Measurements from ENCODE around the gene TMEM243.

Gene TMEM243

GRCh38 chr7:87231711-87232110 is 12.2 kb upstream of the TMEM243 start:
- H3K4me3 ChIP-seq (ENCODE audit: low read depth, low read length) = no peak overlapping the region
- TF ChIP-seq CTCF (IDR thresholded peaks at IDR 0.05; ENCODE audit: insufficient read depth, low read depth, low read length, missing control alignments) = no peak
- no peak for DNase-seq (ENCODE audit: low read depth)

- no peak for TF ChIP-seq CTCF (IDR thresholded peaks at IDR 0.05; ENCODE audit: insufficient read depth, low read depth, low read length, missing control alignments)
- no peak overlapping the region for H3K4me3 ChIP-seq (ENCODE audit: low read depth, low read length)
- DNase-seq (ENCODE audit: low read depth) = no peak
Measured at GRCh38 chr7:87231258-87231657, 11.7 kb upstream of the TMEM243 start.

- TF ChIP-seq CTCF (IDR thresholded peaks at IDR 0.05; ENCODE audit: insufficient read depth, low read depth, low read length, missing control alignments) = no peak
- H3K4me3 ChIP-seq (ENCODE audit: low read depth, low read length) = no peak overlapping the region
- DNase-seq (ENCODE audit: low read depth) = no peak
Measured at GRCh38 chr7:87226495-87226894, 7.0 kb upstream of the TMEM243 start.

GRCh38 chr7:87225696-87226095 is 6.2 kb upstream of the TMEM243 start:
- no peak for DNase-seq (ENCODE audit: low read depth)
- TF ChIP-seq CTCF (IDR thresholded peaks at IDR 0.05; ENCODE audit: insufficient read depth, low read depth, low read length, missing control alignments) = no peak
- no peak overlapping the region for H3K4me3 ChIP-seq (ENCODE audit: low read depth, low read length)

GRCh38 chr7:87223666-87224065 is 4.1 kb upstream of the TMEM243 start:
- no peak for TF ChIP-seq CTCF (IDR thresholded peaks at IDR 0.05; ENCODE audit: insufficient read depth, low read depth, low read length, missing control alignments)
- DNase-seq (ENCODE audit: low read depth) = no peak
- no peak overlapping the region for H3K4me3 ChIP-seq (ENCODE audit: low read depth, low read length)

- peak; percentile 22 for DNase-seq (ENCODE audit: low read depth)
- TF ChIP-seq CTCF (IDR thresholded peaks at IDR 0.05; ENCODE audit: insufficient read depth, low read depth, low read length, missing control alignments) = no peak
- H3K4me3 ChIP-seq (ENCODE audit: low read depth, low read length) = peak overlapping the region; percentile 91
Measured at GRCh38 chr7:87220734-87221215, 1.2 kb upstream of the TMEM243 start.

- TF ChIP-seq CTCF (IDR thresholded peaks at IDR 0.05; ENCODE audit: insufficient read depth, low read depth, low read length, missing control alignments) = no peak
- peak overlapping the region; percentile 91 for H3K4me3 ChIP-seq (ENCODE audit: low read depth, low read length)
- peak; percentile 92 for DNase-seq (ENCODE audit: low read depth)
Measured at GRCh38 chr7:87220026-87220733, 648 bp upstream of the TMEM243 start.

Data from GM12865 (cell line).